Measurements from ENCODE around the gene BRSK2. TPM values are rescaled to one million over a fixed set of nuclear protein-coding genes. Genes with fewer than 3 reads are reported as not detected.
A peak's percentile ranks its signal among the peaks of the same experiment; 100 is the strongest.

Gene BRSK2
- total RNA-seq, 1 donor from 2014 or later, result 6.9 TPM

- no peak for TF ChIP-seq CTCF (IDR thresholded peaks at IDR 0.05)
- H3K4me1 Mint-ChIP-seq (ENCODE audit: low read depth), result no peaks in the 10 kb centered on the region
- no peak for DNase-seq (ENCODE audit: low spot score)
- no peaks in the 10 kb centered on the region for H3K9me3 Mint-ChIP-seq (ENCODE audit: low read depth)
- no peaks in the 10 kb centered on the region for H3K36me3 Mint-ChIP-seq (ENCODE audit: low read depth)
- no peaks in the 10 kb centered on the region for H3K27me3 Mint-ChIP-seq (ENCODE audit: low read depth)
- H3K27ac Mint-ChIP-seq (ENCODE audit: unreplicated experiment), result no peak overlapping the region
- no peak overlapping the region for H3K4me3 Mint-ChIP-seq (ENCODE audit: unreplicated experiment)
Measured at GRCh38 chr11:1460396-1460985, 70.8 kb downstream of the BRSK2 start.

GRCh38 chr11:1460986-1461825, 71.5 kb downstream of the BRSK2 start:
- no peak for TF ChIP-seq CTCF (IDR thresholded peaks at IDR 0.05)
- no peak for DNase-seq (ENCODE audit: low spot score)
- Mint-ChIP-seq H3K27me3 (ENCODE audit: low read depth) (no peaks in the 10 kb centered on the region), H3K9me3 (ENCODE audit: low read depth) (no peaks in the 10 kb centered on the region), H3K36me3 (ENCODE audit: low read depth) (peaks cover 2% of the 10 kb centered on the region), H3K4me1 (ENCODE audit: low read depth) (no peaks in the 10 kb centered on the region), H3K27ac (ENCODE audit: unreplicated experiment) (no peak overlapping the region), H3K4me3 (ENCODE audit: unreplicated experiment) (no peak overlapping the region)

- Mint-ChIP-seq H3K4me1 (ENCODE audit: low read depth) (no peaks in the 10 kb centered on the region), H3K27ac (ENCODE audit: unreplicated experiment) (peak overlapping the region; percentile 32), H3K9me3 (ENCODE audit: low read depth) (no peaks in the 10 kb centered on the region), H3K4me3 (ENCODE audit: unreplicated experiment) (no peak overlapping the region), H3K36me3 (ENCODE audit: low read depth) (peaks cover 2% of the 10 kb centered on the region), H3K27me3 (ENCODE audit: low read depth) (no peaks in the 10 kb centered on the region)
- DNase-seq (ENCODE audit: low spot score), result no peak
- TF ChIP-seq CTCF (IDR thresholded peaks at IDR 0.05), result no peak
Measured at GRCh38 chr11:1461826-1462697, 72.3 kb downstream of the BRSK2 start.

- no peaks in the 10 kb centered on the region for H3K27me3 Mint-ChIP-seq (ENCODE audit: low read depth)
- DNase-seq (ENCODE audit: low spot score), result no peak
- H3K36me3 Mint-ChIP-seq (ENCODE audit: low read depth), result peaks cover 2% of the 10 kb centered on the region
- no peaks in the 10 kb centered on the region for H3K9me3 Mint-ChIP-seq (ENCODE audit: low read depth)
- H3K27ac Mint-ChIP-seq (ENCODE audit: unreplicated experiment), result no peak overlapping the region
- H3K4me3 Mint-ChIP-seq (ENCODE audit: unreplicated experiment), result no peak overlapping the region
- TF ChIP-seq CTCF (IDR thresholded peaks at IDR 0.05), result no peak
- no peaks in the 10 kb centered on the region for H3K4me1 Mint-ChIP-seq (ENCODE audit: low read depth)
Measured at GRCh38 chr11:1462698-1462975, 72.9 kb downstream of the BRSK2 start.

- DNase-seq (ENCODE audit: low spot score), result no peak
- Mint-ChIP-seq H3K4me3 (ENCODE audit: unreplicated experiment) (no peak overlapping the region), H3K36me3 (ENCODE audit: low read depth) (peaks cover 2% of the 10 kb centered on the region), H3K27me3 (ENCODE audit: low read depth) (no peaks in the 10 kb centered on the region), H3K4me1 (ENCODE audit: low read depth) (no peaks in the 10 kb centered on the region), H3K9me3 (ENCODE audit: low read depth) (no peaks in the 10 kb centered on the region), H3K27ac (ENCODE audit: unreplicated experiment) (no peak overlapping the region)
- no peak for TF ChIP-seq CTCF (IDR thresholded peaks at IDR 0.05)
Measured at GRCh38 chr11:1463056-1463455, 73.3 kb downstream of the BRSK2 start.

Data from chondrocyte (in vitro differentiated cells).